ENCODE results near the gene WWOX. TPM values are rescaled to one million over a fixed set of nuclear protein-coding genes. Genes with fewer than 3 reads are reported as not detected.

WWOX gene
- total and polyA plus RNA-seq, 2 of the 4 experiments (the other 2 are of a cell fraction): 2.7 to 5.4 TPM

DNA sequence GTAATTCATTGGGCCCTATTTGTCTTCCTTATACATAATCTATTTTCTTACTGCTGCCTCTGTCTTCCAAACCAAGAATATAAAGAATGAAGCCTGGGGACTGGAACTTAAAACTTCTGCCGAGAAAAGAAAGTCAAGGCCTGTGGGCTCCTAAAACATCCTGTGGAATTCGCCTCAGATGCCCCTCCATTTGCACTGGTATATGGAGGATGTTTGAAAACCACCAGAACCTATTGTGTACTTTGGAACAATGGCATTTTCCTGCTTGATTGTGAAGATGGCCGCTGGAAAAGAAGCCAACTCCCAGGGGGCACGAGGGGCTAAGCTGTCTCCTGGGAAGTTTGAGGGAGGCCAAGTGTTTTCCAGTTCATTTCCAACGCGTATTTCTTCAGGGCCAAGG lies 122.4 kb downstream of the WWOX start:
- Histone ChIP-seq H3K4ac (ENCODE audit: low read depth, low read length) (no peak overlapping the region), H2AK5ac (ENCODE audit: low read depth, low read length) (no peak overlapping the region), H3K9me3 (ENCODE audit: control insufficient read depth, insufficient read depth, low read length) (no peaks in the 10 kb centered on the region), H4K20me1 (ENCODE audit: insufficient read depth, low read length) (no peaks in the 10 kb centered on the region), H3K4me2 (ENCODE audit: low read depth, low read length) (no peak overlapping the region), H4K91ac (ENCODE audit: insufficient read depth, low read depth, low read length) (no peak overlapping the region), H2BK15ac (ENCODE audit: low read depth, low read length) (no peak overlapping the region), H3K18ac (ENCODE audit: low read depth, low read length) (no peak overlapping the region), H2AK9ac (replicated peaks; ENCODE audit: low read depth, low read length, poor library complexity) (no peak overlapping the region), H3K9me1 (ENCODE audit: insufficient read depth, low read length) (no peaks in the 10 kb centered on the region), H3K4me1 (ENCODE audit: control insufficient read depth, insufficient read depth, low read length) (no peaks in the 10 kb centered on the region), H3K9ac (ENCODE audit: low read depth, low read length) (no peak overlapping the region), H3K27me3 (ENCODE audit: control insufficient read depth, insufficient read depth, low read length) (no peaks in the 10 kb centered on the region), H2BK120ac (ENCODE audit: low read depth, low read length) (no peak overlapping the region), H3K14ac (replicated peaks; ENCODE audit: low read depth, low read length) (no peak overlapping the region), H3K27ac (ENCODE audit: insufficient read depth, low read length) (no peak overlapping the region), H4K8ac (ENCODE audit: low read depth in 2 of 2, low read length in 2 of 2) (no peak overlapping the region), H3K4me3 (ENCODE audit: insufficient read depth, low read depth, low read length) (no peak overlapping the region), H3K56ac (ENCODE audit: extremely low read depth, insufficient read depth, low read length) (no peak overlapping the region), H2BK20ac (ENCODE audit: low read depth, low read length) (no peak overlapping the region), H3K36me3 (ENCODE audit: control insufficient read depth, insufficient read depth, low read length) (no peaks in the 10 kb centered on the region), H3K79me1 (ENCODE audit: low read depth in 1 of 2, low read length in 2 of 2) (no peaks in the 10 kb centered on the region), H2BK5ac (ENCODE audit: low read depth, low read length, poor library complexity, severe bottlenecking) (no peak overlapping the region), H4K5ac (ENCODE audit: low read depth, low read length) (no peak overlapping the region), H2AFZ (replicated peaks; ENCODE audit: low read length, poor library complexity) (no peak overlapping the region), H3K23ac (ENCODE audit: low read depth, low read length) (no peak overlapping the region)
- WGBS, 2 experiments (ENCODE audit: extremely low coverage in 2 of 2, insufficient read length in 1 of 2): 40% methylated on average over 2 of the region's 6 CpGs; no CpG with 5 or more reads in 1 of the 2 experiments
- ATAC-seq (ENCODE audit: low read depth) (no peak), DNase-seq (no peak)
- BruUV-seq (replicated peaks): no TSS peak
- dilution Hi-C loops (cut with HindIII; ENCODE audit: low sequenced_read_pairs, unreplicated experiment) (no loop called here), in situ Hi-C loops (cut with MboI; ENCODE audit: low sequenced_read_pairs) (no loop called here), intact Hi-C loops (cut with micrococcal nuclease) (no loop called here)
- TF ChIP-seq CEBPB (IDR thresholded peaks at IDR 0.05; ENCODE audit: low read depth, low read length): no peak
- TF ChIP-seq CHD1 (IDR thresholded peaks at IDR 0.05; ENCODE audit: low read depth, low read length): no peak
- TF ChIP-seq NFE2L2 (IDR thresholded peaks at IDR 0.05; ENCODE audit: low read depth, low read length): no peak
- TF ChIP-seq MAZ (IDR thresholded peaks at IDR 0.05; ENCODE audit: borderline replicate concordance, low read depth, low read length): no peak
- TF ChIP-seq RCOR1 (IDR thresholded peaks at IDR 0.05; ENCODE audit: insufficient replicate concordance, low read length): no peak
- no peak for TF ChIP-seq BHLHE40 (IDR thresholded peaks at IDR 0.05; ENCODE audit: low read depth, low read length)
- TF ChIP-seq RAD21 (IDR thresholded peaks at IDR 0.05; ENCODE audit: low read length): no peak
- TF ChIP-seq, protein P1, sequence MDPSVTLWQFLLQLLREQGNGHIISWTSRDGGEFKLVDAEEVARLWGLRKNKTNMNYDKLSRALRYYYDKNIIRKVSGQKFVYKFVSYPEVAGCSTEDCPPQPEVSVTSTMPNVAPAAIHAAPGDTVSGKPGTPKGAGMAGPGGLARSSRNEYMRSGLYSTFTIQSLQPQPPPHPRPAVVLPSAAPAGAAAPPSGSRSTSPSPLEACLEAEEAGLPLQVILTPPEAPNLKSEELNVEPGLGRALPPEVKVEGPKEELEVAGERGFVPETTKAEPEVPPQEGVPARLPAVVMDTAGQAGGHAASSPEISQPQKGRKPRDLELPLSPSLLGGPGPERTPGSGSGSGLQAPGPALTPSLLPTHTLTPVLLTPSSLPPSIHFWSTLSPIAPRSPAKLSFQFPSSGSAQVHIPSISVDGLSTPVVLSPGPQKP (IDR thresholded peaks at IDR 0.05; ENCODE audit: borderline replicate concordance, low read depth, low read length): no peak
- no peak for TF ChIP-seq MAFK (IDR thresholded peaks at IDR 0.05; ENCODE audit: low read depth, low read length)
- TF ChIP-seq, protein P2, sequence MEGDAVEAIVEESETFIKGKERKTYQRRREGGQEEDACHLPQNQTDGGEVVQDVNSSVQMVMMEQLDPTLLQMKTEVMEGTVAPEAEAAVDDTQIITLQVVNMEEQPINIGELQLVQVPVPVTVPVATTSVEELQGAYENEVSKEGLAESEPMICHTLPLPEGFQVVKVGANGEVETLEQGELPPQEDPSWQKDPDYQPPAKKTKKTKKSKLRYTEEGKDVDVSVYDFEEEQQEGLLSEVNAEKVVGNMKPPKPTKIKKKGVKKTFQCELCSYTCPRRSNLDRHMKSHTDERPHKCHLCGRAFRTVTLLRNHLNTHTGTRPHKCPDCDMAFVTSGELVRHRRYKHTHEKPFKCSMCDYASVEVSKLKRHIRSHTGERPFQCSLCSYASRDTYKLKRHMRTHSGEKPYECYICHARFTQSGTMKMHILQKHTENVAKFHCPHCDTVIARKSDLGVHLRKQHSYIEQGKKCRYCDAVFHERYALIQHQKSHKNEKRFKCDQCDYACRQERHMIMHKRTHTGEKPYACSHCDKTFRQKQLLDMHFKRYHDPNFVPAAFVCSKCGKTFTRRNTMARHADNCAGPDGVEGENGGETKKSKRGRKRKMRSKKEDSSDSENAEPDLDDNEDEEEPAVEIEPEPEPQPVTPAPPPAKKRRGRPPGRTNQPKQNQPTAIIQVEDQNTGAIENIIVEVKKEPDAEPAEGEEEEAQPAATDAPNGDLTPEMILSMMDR (conservative IDR thresholded peaks at IDR 0.05; ENCODE audit: low read depth, low read length): no peak
- no peak for TF ChIP-seq SMC3 (IDR thresholded peaks at IDR 0.05; ENCODE audit: low read depth, low read length)
- no peak for TF ChIP-seq RFX5 (IDR thresholded peaks at IDR 0.05; ENCODE audit: low read depth, low read length)
- TF ChIP-seq, protein P3, sequence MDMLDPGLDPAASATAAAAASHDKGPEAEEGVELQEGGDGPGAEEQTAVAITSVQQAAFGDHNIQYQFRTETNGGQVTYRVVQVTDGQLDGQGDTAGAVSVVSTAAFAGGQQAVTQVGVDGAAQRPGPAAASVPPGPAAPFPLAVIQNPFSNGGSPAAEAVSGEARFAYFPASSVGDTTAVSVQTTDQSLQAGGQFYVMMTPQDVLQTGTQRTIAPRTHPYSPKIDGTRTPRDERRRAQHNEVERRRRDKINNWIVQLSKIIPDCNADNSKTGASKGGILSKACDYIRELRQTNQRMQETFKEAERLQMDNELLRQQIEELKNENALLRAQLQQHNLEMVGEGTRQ (IDR thresholded peaks at IDR 0.05; ENCODE audit: low read depth, low read length): no peak
- no peak for TF ChIP-seq FOS (IDR thresholded peaks at IDR 0.05; ENCODE audit: low read depth, low read length)
- TF ChIP-seq POLR2A (IDR thresholded peaks at IDR 0.05; ENCODE audit: low read depth, low read length): no peak
- TF ChIP-seq MXI1 (IDR thresholded peaks at IDR 0.05; ENCODE audit: borderline replicate concordance, low read depth, low read length): no peak
- POLR2A ChIA-PET (ENCODE audit: unreplicated experiment): no interaction called here
- CTCF ChIA-PET: no interaction called here
